ENCODE data around the gene CACNG3.

DNA sequence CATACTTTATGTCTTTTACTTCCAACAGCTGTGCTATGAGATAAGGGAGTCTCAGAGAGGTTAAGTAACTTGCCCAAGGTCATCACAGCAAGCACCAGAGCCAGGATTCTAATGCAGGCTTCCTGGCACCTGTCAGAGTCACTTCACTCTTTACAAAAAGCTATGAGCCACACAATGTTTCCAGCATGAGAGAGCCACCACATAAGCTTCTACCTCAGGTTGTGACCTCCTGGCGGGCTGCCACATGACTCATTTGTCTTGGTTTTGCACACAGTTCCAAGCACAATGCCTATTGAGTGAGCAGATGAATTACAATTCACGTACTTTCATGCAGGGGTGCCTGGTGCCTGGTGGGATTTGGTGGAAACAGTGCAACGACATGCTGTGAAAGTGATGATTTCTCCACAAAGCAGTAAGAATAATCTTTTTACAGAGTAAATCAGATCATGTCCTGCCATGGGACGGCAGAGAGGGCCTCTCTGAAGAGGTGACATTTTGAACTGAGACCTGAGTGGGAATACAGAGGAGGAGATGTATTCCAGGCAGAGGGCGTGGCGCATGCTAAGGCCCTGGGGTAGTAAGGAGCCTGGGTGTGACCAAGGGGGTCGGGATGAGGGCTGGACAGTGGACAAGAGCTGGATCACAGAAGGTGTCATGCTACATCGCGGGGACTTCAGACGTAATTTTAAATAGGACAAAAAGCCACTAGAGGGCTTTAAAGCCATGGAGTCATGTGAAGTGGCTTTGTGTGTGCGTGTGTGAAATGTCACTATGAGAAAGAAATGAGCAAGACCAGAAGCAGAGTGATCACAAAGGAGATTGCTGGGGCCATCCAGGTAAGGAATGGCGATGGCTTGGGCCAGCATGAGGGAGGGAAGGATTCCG is 53.4 kb downstream of the CACNG3 start:
- TF ChIP-seq CTCF (IDR thresholded peaks at IDR 0.05; ENCODE audit: extremely low read depth in 1 of 2, insufficient read depth in 1 of 2, low read depth in 1 of 2, low read length in 2 of 2): no peak
- TF ChIP-seq GATA2 (IDR thresholded peaks at IDR 0.05; ENCODE audit: insufficient read depth, insufficient read length, low read depth, low read length): no peak
- TF ChIP-seq MYC (IDR thresholded peaks at IDR 0.05; ENCODE audit: low read depth, low read length): no peak
- no peak for TF ChIP-seq EZH2 (IDR thresholded peaks at IDR 0.05; ENCODE audit: borderline replicate concordance, low read depth, low read length, severe bottlenecking)
- TF ChIP-seq POLR2AphosphoS5 (IDR thresholded peaks at IDR 0.05; ENCODE audit: insufficient read depth, low read depth, low read length): no peak
- no peak for TF ChIP-seq POLR2A (IDR thresholded peaks at IDR 0.05; ENCODE audit: low read depth, low read length)
- TF ChIP-seq MAX (IDR thresholded peaks at IDR 0.05; ENCODE audit: insufficient read depth, insufficient read length): no peak
- no peak for TF ChIP-seq JUN (IDR thresholded peaks at IDR 0.05; ENCODE audit: borderline replicate concordance, insufficient read depth, insufficient read length, low read depth)
- peak; percentile 57 for TF ChIP-seq FOS (IDR thresholded peaks at IDR 0.05; ENCODE audit: borderline replicate concordance, insufficient read depth, low read length)
